ENCODE measurements around the gene RNASET2.

DNA sequence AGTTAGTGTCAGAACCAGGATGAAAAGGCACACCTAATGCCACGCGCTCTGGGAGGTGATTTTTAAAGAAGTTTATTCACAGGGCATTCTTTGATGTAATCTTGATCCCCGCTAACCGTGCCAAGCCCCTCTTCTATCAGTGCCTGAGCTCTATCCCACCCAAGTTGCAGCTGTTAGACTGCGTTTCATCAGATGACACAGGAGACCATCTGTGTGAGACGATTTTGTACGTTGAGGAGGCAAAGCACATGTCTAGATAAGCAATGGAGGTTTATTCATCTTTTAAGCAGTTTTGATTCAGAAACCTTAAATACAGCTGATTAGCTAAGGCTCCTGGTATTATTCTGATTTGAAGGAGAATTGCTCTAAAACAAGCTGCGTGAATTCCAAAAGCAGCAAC, 18.6 kb downstream of the RNASET2 start:
- TF ChIP-seq, protein P1, sequence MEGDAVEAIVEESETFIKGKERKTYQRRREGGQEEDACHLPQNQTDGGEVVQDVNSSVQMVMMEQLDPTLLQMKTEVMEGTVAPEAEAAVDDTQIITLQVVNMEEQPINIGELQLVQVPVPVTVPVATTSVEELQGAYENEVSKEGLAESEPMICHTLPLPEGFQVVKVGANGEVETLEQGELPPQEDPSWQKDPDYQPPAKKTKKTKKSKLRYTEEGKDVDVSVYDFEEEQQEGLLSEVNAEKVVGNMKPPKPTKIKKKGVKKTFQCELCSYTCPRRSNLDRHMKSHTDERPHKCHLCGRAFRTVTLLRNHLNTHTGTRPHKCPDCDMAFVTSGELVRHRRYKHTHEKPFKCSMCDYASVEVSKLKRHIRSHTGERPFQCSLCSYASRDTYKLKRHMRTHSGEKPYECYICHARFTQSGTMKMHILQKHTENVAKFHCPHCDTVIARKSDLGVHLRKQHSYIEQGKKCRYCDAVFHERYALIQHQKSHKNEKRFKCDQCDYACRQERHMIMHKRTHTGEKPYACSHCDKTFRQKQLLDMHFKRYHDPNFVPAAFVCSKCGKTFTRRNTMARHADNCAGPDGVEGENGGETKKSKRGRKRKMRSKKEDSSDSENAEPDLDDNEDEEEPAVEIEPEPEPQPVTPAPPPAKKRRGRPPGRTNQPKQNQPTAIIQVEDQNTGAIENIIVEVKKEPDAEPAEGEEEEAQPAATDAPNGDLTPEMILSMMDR (IDR thresholded peaks at IDR 0.05) = no peak
- TF ChIP-seq POLR2A (IDR thresholded peaks at IDR 0.05) (no peak), EP300 (IDR thresholded peaks at IDR 0.05) (no peak)
